ENCODE data around the gene ERICH4.

Gene ERICH4

DNA sequence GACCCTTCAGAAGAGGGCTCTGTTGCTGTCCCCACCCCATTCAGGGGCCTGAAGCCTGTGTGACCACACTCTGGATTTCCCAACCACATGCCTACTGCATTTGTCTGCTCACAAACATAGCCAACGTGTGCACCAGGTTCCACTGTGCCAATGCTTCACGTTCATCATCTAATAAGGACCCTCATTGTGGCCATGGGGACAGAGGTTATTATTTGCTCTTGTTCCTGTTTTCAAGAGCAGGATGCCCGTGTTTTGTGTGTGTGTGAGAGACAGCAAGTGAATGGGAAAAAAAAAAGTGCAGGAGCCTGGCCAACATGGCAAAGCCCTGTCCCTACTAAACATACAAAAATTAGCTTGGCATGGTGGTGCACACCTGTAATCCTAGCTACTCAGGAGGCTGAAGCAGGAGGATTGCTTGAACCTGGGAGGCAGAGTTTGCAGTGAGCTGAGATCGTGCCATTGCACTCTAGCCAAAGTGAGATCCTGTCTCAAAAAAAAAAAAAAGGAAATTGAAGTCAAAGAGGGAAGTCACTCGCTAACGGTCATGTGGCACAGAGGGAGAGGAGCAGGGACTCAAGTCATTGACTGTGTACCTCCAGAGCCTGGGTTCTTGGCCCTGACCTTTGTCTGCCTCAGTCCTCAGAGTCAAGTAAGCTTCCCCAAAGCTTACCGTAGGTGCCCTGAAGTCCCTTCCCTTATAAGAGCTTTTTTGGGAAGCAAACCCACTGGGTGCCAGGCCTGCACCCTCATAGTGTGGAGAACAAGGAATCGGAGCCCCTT is 22.7 kb upstream of the ERICH4 start:
- Mint-ChIP-seq H3K27ac (peak overlapping the region; percentile 57), H3K9me3 (no peaks in the 10 kb centered on the region), H3K36me3 (ENCODE audit: low read depth) (peaks cover 45% of the 10 kb centered on the region), H3K4me3 (no peak overlapping the region), H3K4me1 (no peaks in the 10 kb centered on the region), H3K27me3 (ENCODE audit: low read depth, poor library complexity) (peaks cover 3% of the 10 kb centered on the region)
- TF ChIP-seq, protein P1, sequence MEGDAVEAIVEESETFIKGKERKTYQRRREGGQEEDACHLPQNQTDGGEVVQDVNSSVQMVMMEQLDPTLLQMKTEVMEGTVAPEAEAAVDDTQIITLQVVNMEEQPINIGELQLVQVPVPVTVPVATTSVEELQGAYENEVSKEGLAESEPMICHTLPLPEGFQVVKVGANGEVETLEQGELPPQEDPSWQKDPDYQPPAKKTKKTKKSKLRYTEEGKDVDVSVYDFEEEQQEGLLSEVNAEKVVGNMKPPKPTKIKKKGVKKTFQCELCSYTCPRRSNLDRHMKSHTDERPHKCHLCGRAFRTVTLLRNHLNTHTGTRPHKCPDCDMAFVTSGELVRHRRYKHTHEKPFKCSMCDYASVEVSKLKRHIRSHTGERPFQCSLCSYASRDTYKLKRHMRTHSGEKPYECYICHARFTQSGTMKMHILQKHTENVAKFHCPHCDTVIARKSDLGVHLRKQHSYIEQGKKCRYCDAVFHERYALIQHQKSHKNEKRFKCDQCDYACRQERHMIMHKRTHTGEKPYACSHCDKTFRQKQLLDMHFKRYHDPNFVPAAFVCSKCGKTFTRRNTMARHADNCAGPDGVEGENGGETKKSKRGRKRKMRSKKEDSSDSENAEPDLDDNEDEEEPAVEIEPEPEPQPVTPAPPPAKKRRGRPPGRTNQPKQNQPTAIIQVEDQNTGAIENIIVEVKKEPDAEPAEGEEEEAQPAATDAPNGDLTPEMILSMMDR (IDR thresholded peaks at IDR 0.05) = no peak
- DNase-seq = no peak

DNA sequence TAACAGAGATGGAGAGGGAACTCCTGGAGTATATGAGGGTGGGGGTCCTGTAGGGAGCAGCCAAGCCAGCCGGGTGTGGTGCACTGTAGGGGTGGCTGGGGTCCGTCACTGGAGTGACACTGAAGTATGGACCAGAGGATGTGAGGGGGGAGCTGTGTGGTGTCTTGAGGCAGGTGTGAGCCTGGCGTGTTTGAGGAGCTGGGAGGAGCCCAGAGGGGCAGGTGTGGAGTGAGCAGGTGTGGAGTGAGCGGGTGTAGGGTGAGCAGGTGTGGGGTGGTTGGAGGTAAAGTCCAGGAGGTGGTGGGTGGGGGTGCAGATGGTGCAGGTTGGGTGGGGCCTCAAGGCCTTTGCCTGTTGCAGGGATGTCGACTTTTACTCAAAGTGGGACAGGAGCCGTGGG is 21.6 kb upstream of the ERICH4 start:
- Mint-ChIP-seq H3K4me1 (peaks cover 5% of the 10 kb centered on the region), H3K27ac (peak overlapping the region; percentile 54)

DNA sequence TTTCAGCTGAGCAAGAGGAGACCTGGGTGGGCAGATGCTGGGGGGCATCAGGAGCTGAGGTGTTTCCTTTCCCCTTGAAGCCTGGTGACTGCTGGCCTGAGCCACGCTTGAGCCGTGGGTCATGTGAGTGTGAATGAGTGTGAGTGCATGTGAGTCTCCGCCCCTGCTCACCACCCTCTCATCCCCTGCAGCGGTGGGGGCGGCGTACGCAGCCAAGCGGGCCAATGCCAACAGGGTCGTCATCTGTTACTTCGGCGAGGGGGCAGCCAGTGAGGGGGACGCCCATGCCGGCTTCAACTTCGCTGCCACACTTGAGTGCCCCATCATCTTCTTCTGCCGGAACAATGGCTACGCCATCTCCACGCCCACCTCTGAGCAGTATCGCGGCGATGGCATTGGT is 21.0 kb upstream of the ERICH4 start:
- TF ChIP-seq, protein P1 (IDR thresholded peaks at IDR 0.05) = no peak
- H3K27ac Mint-ChIP-seq = peak overlapping the region; percentile 34
- peaks cover 40% of the 10 kb centered on the region for H3K36me3 Mint-ChIP-seq (ENCODE audit: low read depth)
- no peak for DNase-seq
- H3K4me1 Mint-ChIP-seq = peaks cover 10% of the 10 kb centered on the region
- no peaks in the 10 kb centered on the region for H3K9me3 Mint-ChIP-seq
- no peak overlapping the region for H3K4me3 Mint-ChIP-seq
- no peaks in the 10 kb centered on the region for H3K27me3 Mint-ChIP-seq (ENCODE audit: low read depth, poor library complexity)

More for the DNA sequence above, 21.6 kb upstream of the ERICH4 start:
- Mint-ChIP-seq H3K27me3 (ENCODE audit: low read depth, poor library complexity) (peaks cover 2% of the 10 kb centered on the region), H3K4me3 (no peak overlapping the region), H3K36me3 (ENCODE audit: low read depth) (peaks cover 43% of the 10 kb centered on the region), H3K9me3 (no peaks in the 10 kb centered on the region)
- no peak for DNase-seq
- TF ChIP-seq, protein P1 (IDR thresholded peaks at IDR 0.05) = no peak

DNA sequence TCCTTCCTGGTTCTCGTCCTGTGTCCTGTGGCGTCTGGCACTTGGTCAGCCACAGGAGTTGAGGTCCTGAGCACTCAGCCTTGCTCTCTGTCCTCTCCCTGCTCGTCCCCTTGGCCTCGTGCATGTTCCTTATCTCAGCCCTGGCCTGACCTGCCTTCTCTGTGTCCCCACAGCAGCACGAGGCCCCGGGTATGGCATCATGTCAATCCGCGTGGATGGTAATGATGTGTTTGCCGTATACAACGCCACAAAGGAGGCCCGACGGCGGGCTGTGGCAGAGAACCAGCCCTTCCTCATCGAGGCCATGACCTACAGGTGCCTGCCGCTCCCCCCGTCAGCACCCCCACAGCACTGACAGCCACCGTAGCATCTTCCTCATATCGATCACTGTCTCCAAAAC is 20.5 kb upstream of the ERICH4 start:
- Mint-ChIP-seq H3K27ac (no peak overlapping the region), H3K9me3 (no peaks in the 10 kb centered on the region), H3K4me1 (peaks cover 15% of the 10 kb centered on the region), H3K4me3 (no peak overlapping the region), H3K36me3 (ENCODE audit: low read depth) (peaks cover 36% of the 10 kb centered on the region), H3K27me3 (ENCODE audit: low read depth, poor library complexity) (no peaks in the 10 kb centered on the region)
- TF ChIP-seq, protein P1 (IDR thresholded peaks at IDR 0.05) = no peak
- no peak for DNase-seq

DNA sequence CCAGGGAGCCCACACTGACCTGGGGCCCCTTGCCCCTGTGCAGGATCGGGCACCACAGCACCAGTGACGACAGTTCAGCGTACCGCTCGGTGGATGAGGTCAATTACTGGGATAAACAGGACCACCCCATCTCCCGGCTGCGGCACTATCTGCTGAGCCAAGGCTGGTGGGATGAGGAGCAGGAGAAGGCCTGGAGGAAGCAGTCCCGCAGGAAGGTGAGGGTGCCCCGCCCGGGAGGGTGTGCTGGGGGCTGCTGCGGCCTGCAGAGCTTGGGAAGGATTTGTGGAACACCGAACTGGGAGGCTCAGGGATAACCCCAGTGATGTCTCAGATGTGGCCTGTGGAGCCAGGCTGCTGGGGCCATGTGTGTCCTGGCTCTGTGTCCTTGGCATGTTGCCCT is 20.0 kb upstream of the ERICH4 start:
- TF ChIP-seq, protein P1 (IDR thresholded peaks at IDR 0.05) = no peak
- Mint-ChIP-seq H3K36me3 (ENCODE audit: low read depth) (peaks cover 32% of the 10 kb centered on the region), H3K4me1 (peaks cover 20% of the 10 kb centered on the region), H3K4me3 (no peak overlapping the region), H3K27me3 (ENCODE audit: low read depth, poor library complexity) (no peaks in the 10 kb centered on the region), H3K9me3 (no peaks in the 10 kb centered on the region), H3K27ac (no peak overlapping the region)
- DNase-seq = no peak

Measured in nephron progenitor cell (in vitro differentiated cells).